GM18870 (cell line): Measurements from ENCODE around the gene RAP1B.

Source experiments
- ATAC-seq: cut with Tn5 transposase; IDR thresholded peaks from one replicate; pipeline ENCODE4 v1.9.1; 2021; ENCODE audit warnings: moderate library complexity; ENCODE audit not compliant: unreplicated experiment

The RAP1B gene

DNA sequence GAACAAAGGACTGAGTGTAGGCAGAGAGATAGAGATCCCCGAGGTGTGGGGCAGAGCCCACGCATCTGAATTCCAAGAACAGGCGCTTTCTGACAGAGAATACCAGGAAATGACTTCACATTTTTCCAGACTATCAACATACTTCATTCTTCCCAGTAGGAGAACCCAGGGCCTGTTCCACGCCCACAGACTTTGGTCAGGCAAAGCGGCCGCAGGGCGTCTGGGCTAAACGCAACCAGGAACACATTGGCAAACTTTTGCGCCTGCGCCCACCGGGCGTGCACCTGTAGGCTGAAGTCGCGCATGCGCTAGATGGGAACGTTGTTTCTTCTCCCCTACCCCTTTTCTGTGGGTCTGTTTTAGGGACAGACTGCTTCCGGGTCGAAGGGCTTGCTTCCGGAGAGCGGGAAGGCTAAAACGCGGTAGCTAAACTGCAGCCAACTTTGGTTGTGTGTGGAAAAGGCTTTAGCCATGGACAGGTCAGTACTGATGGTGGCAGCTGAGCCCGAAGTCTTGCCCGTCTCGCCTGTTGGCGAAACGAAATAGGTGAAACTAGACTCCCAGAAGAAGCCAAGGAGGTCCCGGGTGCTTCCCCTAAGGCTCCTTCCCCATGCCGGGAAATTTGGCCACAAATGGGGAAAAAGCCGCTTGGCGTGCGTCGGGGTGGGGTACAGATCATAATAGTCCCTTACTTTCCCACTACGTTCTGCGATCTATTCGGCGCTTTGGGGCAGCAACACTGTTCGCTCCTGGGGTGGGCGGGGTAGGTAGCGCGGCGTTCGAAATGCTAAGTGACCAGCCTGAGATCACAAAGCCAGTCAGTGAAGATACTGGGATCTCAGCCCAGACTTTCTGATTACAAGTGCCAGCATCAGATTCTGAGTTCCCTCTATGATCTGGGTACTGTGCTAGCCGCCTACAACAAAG, 76.2 kb downstream of the RAP1B start, which contains the start of gene NUP107:
TSS of gene NUP107 (plus strand) at position 384 of the 927 bp plus-strand sequence. CDS start at position 472, 88 bp downstream.
- peak; percentile 94 for ATAC-seq

DNA sequence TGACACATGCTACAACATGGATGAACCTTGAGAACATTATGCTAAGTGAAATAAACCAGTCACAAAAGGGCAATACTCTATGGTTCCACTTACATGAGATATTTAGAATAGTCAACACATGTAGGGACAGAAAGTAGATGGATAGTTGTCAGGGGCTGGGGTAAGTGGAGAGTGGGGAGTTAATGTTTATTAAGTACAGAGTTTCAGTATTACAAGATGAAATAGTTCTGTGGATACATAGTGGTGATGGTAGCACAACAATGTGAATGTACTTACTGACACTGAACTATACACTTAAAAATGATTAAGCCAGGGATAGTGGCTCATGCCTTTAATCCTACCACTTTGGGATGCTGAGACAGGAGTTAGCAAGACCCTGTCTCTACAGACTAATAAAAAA, 84.8 kb downstream of the RAP1B start:
- no peak for ATAC-seq

DNA sequence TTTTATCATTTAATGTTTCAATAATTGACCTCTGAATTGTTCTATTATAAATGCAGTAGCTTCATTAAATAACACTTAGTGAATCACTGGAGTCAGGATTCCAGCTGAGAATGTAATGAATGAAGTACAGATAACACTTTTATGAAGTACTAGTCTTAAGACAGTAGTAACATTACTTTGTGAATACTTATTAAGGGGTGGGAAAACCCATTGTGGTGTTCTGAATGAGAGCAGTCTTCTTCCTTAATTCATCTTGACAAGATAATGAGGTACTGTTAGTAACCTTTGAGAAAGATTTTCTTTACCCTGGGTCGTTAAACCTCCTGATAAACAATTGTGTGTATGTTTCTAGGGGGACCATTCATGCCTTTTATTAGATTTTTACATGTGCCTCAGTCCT, 88.8 kb downstream of the RAP1B start:
- no peak for ATAC-seq
